HEK293 (cell line): ENCODE measurements around the gene FXYD2.

ENCODE experiments used
- CTCF ChIA-PET: fragments of 350-600 bp; formaldehyde crosslinking; extraction: SDS; loops from one replicate; lab custom pipeline; 2021; ENCODE audit warnings: antibody characterized with exemption; lab: Yijun Ruan, JAX
- POLR2A ChIA-PET: fragments of 300-600 bp; formaldehyde crosslinking; extraction: SDS; loops from one replicate; lab custom pipeline; 2020; ENCODE audit warnings: antibody characterized with exemption, inconsistent platforms; lab: Yijun Ruan, JAX
- H3K27ac ChIP-seq: fragments of 200-500 bp; sonication (Bioruptor generic); 2 replicates; pipeline ENCODE4 v1.5.1; 2014; ENCODE audit warnings: low read depth, low read length, control low read depth, inconsistent platforms; ENCODE audit errors: extremely low read depth
- H3K36me3 ChIP-seq, 2 experiments: fragments of 200-500 bp in 1 of 2; sonication (Bioruptor generic) in 1 of 2; 1 replicate in 1 of 2; 2 replicates in 1 of 2; pipeline ENCODE4 v1.5.1; 2014 to 2017; ENCODE audit warnings: inconsistent platforms in 2 of 2, low read length in 2 of 2; ENCODE audit not compliant: control insufficient read depth in 2 of 2, insufficient read depth in 1 of 2
- H3K4me1 ChIP-seq: fragments of 200-500 bp; sonication (Bioruptor generic); 2 replicates; pipeline ENCODE4 v1.5.1; 2014; ENCODE audit warnings: mild to moderate bottlenecking, low read length, inconsistent platforms; ENCODE audit not compliant: control insufficient read depth, insufficient read depth
- H3K4me3 ChIP-seq: 2 replicates; pipeline ENCODE4 v1.5.1; 2011; ENCODE audit warnings: low read depth, mild to moderate bottlenecking, control low read depth, low read length, moderate library complexity
- H3K9me3 ChIP-seq: fragments of 200-500 bp; sonication (Bioruptor generic); 2 replicates; pipeline ENCODE4 v1.5.1; 2014; ENCODE audit warnings: low read depth, low read length, inconsistent platforms; ENCODE audit not compliant: control insufficient read depth, insufficient read depth
- CTCF ChIP-seq: fragments of 450-650 bp; formaldehyde crosslinking; IDR thresholded peaks from 2 replicates; pipeline ENCODE4 v1.5.1; 2016; ENCODE audit warnings: missing biosample characterization, missing genetic modification characterization
- FEZF1 ChIP-seq: fragments of 450-650 bp; formaldehyde crosslinking; IDR thresholded peaks from 2 replicates; pipeline ENCODE4 v1.5.1; 2016; ENCODE audit warnings: missing biosample characterization, missing genetic modification characterization
- GLIS1 ChIP-seq: fragments of 450-650 bp; formaldehyde crosslinking; IDR thresholded peaks from 2 replicates; pipeline ENCODE4 v1.5.1; 2016; ENCODE audit warnings: missing biosample characterization, missing genetic modification characterization
- PRDM1 ChIP-seq: fragments of 450-650 bp; formaldehyde crosslinking; IDR thresholded peaks from 2 replicates; pipeline ENCODE4; 2016; ENCODE audit warnings: missing biosample characterization, missing genetic modification characterization
- SALL2 ChIP-seq: fragments of 450-650 bp; formaldehyde crosslinking; IDR thresholded peaks from 2 replicates; pipeline ENCODE4 v1.5.0; 2017; ENCODE audit warnings: missing biosample characterization, mild to moderate bottlenecking, missing genetic modification characterization, borderline replicate concordance
- SCRT2 ChIP-seq: fragments of 450-650 bp; formaldehyde crosslinking; IDR thresholded peaks from 2 replicates; pipeline ENCODE4 v1.5.1; 2016; ENCODE audit warnings: missing biosample characterization, missing genetic modification characterization
- SP2 ChIP-seq: fragments of 450-650 bp; formaldehyde crosslinking; IDR thresholded peaks from 2 replicates; pipeline ENCODE4 v1.5.1; 2016; ENCODE audit warnings: missing biosample characterization, missing genetic modification characterization
- ZBTB1 ChIP-seq: fragments of 450-650 bp; formaldehyde crosslinking; IDR thresholded peaks from 2 replicates; pipeline ENCODE4 v1.5.1; 2016; ENCODE audit warnings: missing biosample characterization, missing genetic modification characterization
- ZBTB17 ChIP-seq: fragments of 450-650 bp; formaldehyde crosslinking; IDR thresholded peaks from 2 replicates; pipeline ENCODE4 v1.5.1; 2016; ENCODE audit warnings: missing biosample characterization, missing genetic modification characterization
- ZBTB20 ChIP-seq: fragments of 450-650 bp; formaldehyde crosslinking; IDR thresholded peaks from 2 replicates; pipeline ENCODE4 v1.5.1; 2016; ENCODE audit warnings: missing biosample characterization, missing genetic modification characterization
- ZEB2 ChIP-seq: fragments of 450-650 bp; formaldehyde crosslinking; IDR thresholded peaks from 2 replicates; pipeline ENCODE4 v1.5.1; 2016; ENCODE audit warnings: missing biosample characterization, missing genetic modification characterization
- ZIC2 ChIP-seq: fragments of 450-650 bp; formaldehyde crosslinking; IDR thresholded peaks from 2 replicates; pipeline ENCODE4 v1.5.1; 2016; ENCODE audit warnings: missing biosample characterization, missing genetic modification characterization
- ZNF133 ChIP-seq: fragments of 450-650 bp; formaldehyde crosslinking; IDR thresholded peaks from 2 replicates; pipeline ENCODE4 v1.5.1; 2016; ENCODE audit warnings: missing biosample characterization, missing genetic modification characterization
- ZNF157 ChIP-seq: fragments of 450-650 bp; formaldehyde crosslinking; IDR thresholded peaks from 2 replicates; pipeline ENCODE4 v1.5.1; 2016; ENCODE audit warnings: missing biosample characterization, missing genetic modification characterization
- ZNF19 ChIP-seq: fragments of 450-650 bp; formaldehyde crosslinking; IDR thresholded peaks from 2 replicates; pipeline ENCODE4; 2016; ENCODE audit warnings: missing biosample characterization, missing genetic modification characterization, low read depth
- ZNF239 ChIP-seq: fragments of 450-650 bp; formaldehyde crosslinking; IDR thresholded peaks from 2 replicates; pipeline ENCODE4 v1.5.1; 2016; ENCODE audit warnings: missing biosample characterization, missing genetic modification characterization
- ZNF311 ChIP-seq: fragments of 450-650 bp; formaldehyde crosslinking; IDR thresholded peaks from 2 replicates; pipeline ENCODE4 v1.5.1; 2017; ENCODE audit warnings: missing biosample characterization, missing genetic modification characterization, borderline replicate concordance
- ZNF394 ChIP-seq: fragments of 450-650 bp; formaldehyde crosslinking; IDR thresholded peaks from 2 replicates; pipeline ENCODE4 v1.5.1; 2016; ENCODE audit warnings: missing biosample characterization, missing genetic modification characterization, mild to moderate bottlenecking, moderate library complexity, borderline replicate concordance
- ZNF449 ChIP-seq: fragments of 450-650 bp; formaldehyde crosslinking; IDR thresholded peaks from 2 replicates; pipeline ENCODE4 v1.5.1; 2017; ENCODE audit warnings: missing biosample characterization, mild to moderate bottlenecking, missing genetic modification characterization, moderate library complexity
- ZNF488 ChIP-seq: fragments of 450-650 bp; formaldehyde crosslinking; IDR thresholded peaks from 2 replicates; pipeline ENCODE4 v1.5.1; 2016; ENCODE audit warnings: missing biosample characterization, missing genetic modification characterization
- ZNF510 ChIP-seq: fragments of 450-650 bp; formaldehyde crosslinking; IDR thresholded peaks from 2 replicates; pipeline ENCODE4 v1.5.1; 2018; ENCODE audit warnings: mild to moderate bottlenecking, missing genetic modification characterization, missing biosample characterization; ENCODE audit not compliant: insufficient replicate concordance
- ZNF514 ChIP-seq: fragments of 450-650 bp; formaldehyde crosslinking; IDR thresholded peaks from 2 replicates; pipeline ENCODE4 v1.5.1; 2016; ENCODE audit warnings: missing biosample characterization, missing genetic modification characterization
- ZNF529 ChIP-seq: fragments of 450-650 bp; formaldehyde crosslinking; IDR thresholded peaks from 2 replicates; pipeline ENCODE4 v1.5.1; 2017; ENCODE audit warnings: missing genetic modification characterization, missing biosample characterization; ENCODE audit not compliant: insufficient replicate concordance
- ZNF548 ChIP-seq: fragments of 450-650 bp; formaldehyde crosslinking; IDR thresholded peaks from 2 replicates; pipeline ENCODE4 v1.5.1; 2016; ENCODE audit warnings: missing biosample characterization, missing genetic modification characterization
- ZNF555 ChIP-seq: fragments of 450-650 bp; formaldehyde crosslinking; conservative IDR thresholded peaks from 2 replicates; pipeline ENCODE4 v1.5.1; 2017; ENCODE audit warnings: missing biosample characterization, mild to moderate bottlenecking, missing genetic modification characterization, inconsistent platforms
- ZNF561 ChIP-seq: fragments of 450-650 bp; IDR thresholded peaks from 2 replicates; pipeline ENCODE4 v1.5.1; 2018; ENCODE audit warnings: missing biosample characterization, missing genetic modification characterization, borderline replicate concordance
- ZNF571 ChIP-seq: fragments of 450-650 bp; formaldehyde crosslinking; IDR thresholded peaks from 2 replicates; pipeline ENCODE4 v1.5.0; 2017; ENCODE audit warnings: missing biosample characterization, missing genetic modification characterization
- ZNF654 ChIP-seq: fragments of 450-650 bp; formaldehyde crosslinking; IDR thresholded peaks from 2 replicates; pipeline ENCODE4 v1.5.1; 2016; ENCODE audit warnings: low read depth, missing biosample characterization, missing genetic modification characterization
- ZNF777 ChIP-seq: fragments of 450-650 bp; formaldehyde crosslinking; IDR thresholded peaks from 2 replicates; pipeline ENCODE4 v1.5.1; 2017; ENCODE audit warnings: missing biosample characterization, missing genetic modification characterization, borderline replicate concordance
- ZNF843 ChIP-seq: fragments of 450-650 bp; formaldehyde crosslinking; IDR thresholded peaks from 2 replicates; pipeline ENCODE4 v1.5.1; 2016; ENCODE audit warnings: missing biosample characterization, missing genetic modification characterization
- ZSCAN16 ChIP-seq: fragments of 450-650 bp; formaldehyde crosslinking; IDR thresholded peaks from 2 replicates; pipeline ENCODE4 v1.5.1; 2016; ENCODE audit warnings: missing biosample characterization, missing genetic modification characterization
- ZSCAN18 ChIP-seq: fragments of 450-650 bp; formaldehyde crosslinking; IDR thresholded peaks from 2 replicates; pipeline ENCODE4 v1.5.1; 2016; ENCODE audit warnings: missing biosample characterization, missing genetic modification characterization

The FXYD2 gene

GRCh38 chr11:117820071-117820470, 4.5 kb downstream of the FXYD2 start (continued):
- TF ChIP-seq ZNF449 (tag by site-specific recombination) (no peak), ZNF394 (tag by site-specific recombination) (no peak), ZNF311 (tag by site-specific recombination) (no peak), ZNF561 (tag by site-specific recombination) (no peak), ZNF843 (no peak)

GRCh38 chr11:117819096-117820040, 5.2 kb downstream of the FXYD2 start:
- no peak overlapping the region for H3K27ac ChIP-seq
- H3K9me3 ChIP-seq: no peaks in the 10 kb centered on the region
- H3K4me3 ChIP-seq: no peak overlapping the region
- H3K36me3 ChIP-seq: no peaks in the 10 kb centered on the region
- ChIA-PET CTCF (interaction anchor here (0.6 to 10.1 kb wide), 48 partner anchors 9 to 586 kb away, joined by 3 to 223 read pairs (median 4); no protein-coding TSS in a partner anchor), POLR2A (interaction anchor here (1.4 kb wide), 1 partner anchor 127 kb away, joined by 4 read pairs; no protein-coding TSS in a partner anchor)
- peaks cover under 1% of the 10 kb centered on the region; the same call in 1 of the 2 replicates for H3K4me1 ChIP-seq
- no peak for TF ChIP-seq ZEB2
- TF ChIP-seq ZNF133 (tag by site-specific recombination): no peak
- no peak for TF ChIP-seq ZNF510 (tag by site-specific recombination)
- no peak for TF ChIP-seq ZNF555
- TF ChIP-seq ZNF777: no peak
- no peak; the same call in 1 of the 2 replicates for TF ChIP-seq ZIC2
- no peak for TF ChIP-seq ZNF19 (tag by site-specific recombination)
- no peak for TF ChIP-seq SALL2 (tag by site-specific recombination)
- no peak for TF ChIP-seq FEZF1 (tag by site-specific recombination)
- 0 out of 2 replicates have a peak, but pooled peaks have one; percentile 16 for TF ChIP-seq ZBTB17 (tag by site-specific recombination)
- TF ChIP-seq ZNF488 (tag by site-specific recombination): no peak
- no peak for TF ChIP-seq ZSCAN16 (tag by site-specific recombination)
- no peak for TF ChIP-seq ZNF571 (tag by site-specific recombination)
- TF ChIP-seq SCRT2: no peak
- TF ChIP-seq ZNF514 (tag by site-specific recombination): no peak
- no peak for TF ChIP-seq ZNF157 (tag by site-specific recombination)
- no peak for TF ChIP-seq SP2 (tag by site-specific recombination)
- TF ChIP-seq GLIS1: no peak
- 0 out of 2 replicates have a peak, but pooled peaks have one; percentile 38 for TF ChIP-seq PRDM1 (tag by site-specific recombination)
- TF ChIP-seq ZNF239 (tag by site-specific recombination): no peak
- no peak for TF ChIP-seq ZNF529 (tag by site-specific recombination)
- no peak for TF ChIP-seq ZBTB20
- TF ChIP-seq ZNF654 (tag by site-specific recombination): peak; percentile 84
- TF ChIP-seq CTCF (tag by site-specific recombination): peak; percentile 65
- no peak for TF ChIP-seq ZNF548
- no peak for TF ChIP-seq ZSCAN18 (tag by site-specific recombination)
- TF ChIP-seq ZBTB1 (tag by site-specific recombination): no peak
